GM19023 (cell line): ENCODE data around the gene MRTFB.
"Not testable (repeated sequence)": the region's sequence is repeated elsewhere in the genome, so short reads cannot be mapped to it uniquely, and the experiment has no call there.

Source experiments
- ATAC-seq: cut with Tn5 transposase; IDR thresholded peaks from one replicate; pipeline ENCODE4 v1.9.1; 2021; ENCODE audit warnings: mild to moderate bottlenecking, moderate library complexity; ENCODE audit not compliant: unreplicated experiment

Gene MRTFB, protein sequence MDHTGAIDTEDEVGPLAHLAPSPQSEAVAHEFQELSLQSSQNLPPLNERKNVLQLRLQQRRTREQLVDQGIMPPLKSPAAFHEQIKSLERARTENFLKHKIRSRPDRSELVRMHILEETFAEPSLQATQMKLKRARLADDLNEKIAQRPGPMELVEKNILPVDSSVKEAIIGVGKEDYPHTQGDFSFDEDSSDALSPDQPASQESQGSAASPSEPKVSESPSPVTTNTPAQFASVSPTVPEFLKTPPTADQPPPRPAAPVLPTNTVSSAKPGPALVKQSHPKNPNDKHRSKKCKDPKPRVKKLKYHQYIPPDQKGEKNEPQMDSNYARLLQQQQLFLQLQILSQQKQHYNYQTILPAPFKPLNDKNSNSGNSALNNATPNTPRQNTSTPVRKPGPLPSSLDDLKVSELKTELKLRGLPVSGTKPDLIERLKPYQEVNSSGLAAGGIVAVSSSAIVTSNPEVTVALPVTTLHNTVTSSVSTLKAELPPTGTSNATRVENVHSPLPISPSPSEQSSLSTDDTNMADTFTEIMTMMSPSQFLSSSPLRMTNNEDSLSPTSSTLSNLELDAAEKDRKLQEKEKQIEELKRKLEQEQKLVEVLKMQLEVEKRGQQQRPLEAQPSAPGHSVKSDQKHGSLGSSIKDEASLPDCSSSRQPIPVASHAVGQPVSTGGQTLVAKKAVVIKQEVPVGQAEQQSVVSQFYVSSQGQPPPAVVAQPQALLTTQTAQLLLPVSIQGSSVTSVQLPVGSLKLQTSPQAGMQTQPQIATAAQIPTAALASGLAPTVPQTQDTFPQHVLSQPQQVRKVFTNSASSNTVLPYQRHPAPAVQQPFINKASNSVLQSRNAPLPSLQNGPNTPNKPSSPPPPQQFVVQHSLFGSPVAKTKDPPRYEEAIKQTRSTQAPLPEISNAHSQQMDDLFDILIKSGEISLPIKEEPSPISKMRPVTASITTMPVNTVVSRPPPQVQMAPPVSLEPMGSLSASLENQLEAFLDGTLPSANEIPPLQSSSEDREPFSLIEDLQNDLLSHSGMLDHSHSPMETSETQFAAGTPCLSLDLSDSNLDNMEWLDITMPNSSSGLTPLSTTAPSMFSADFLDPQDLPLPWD

DNA sequence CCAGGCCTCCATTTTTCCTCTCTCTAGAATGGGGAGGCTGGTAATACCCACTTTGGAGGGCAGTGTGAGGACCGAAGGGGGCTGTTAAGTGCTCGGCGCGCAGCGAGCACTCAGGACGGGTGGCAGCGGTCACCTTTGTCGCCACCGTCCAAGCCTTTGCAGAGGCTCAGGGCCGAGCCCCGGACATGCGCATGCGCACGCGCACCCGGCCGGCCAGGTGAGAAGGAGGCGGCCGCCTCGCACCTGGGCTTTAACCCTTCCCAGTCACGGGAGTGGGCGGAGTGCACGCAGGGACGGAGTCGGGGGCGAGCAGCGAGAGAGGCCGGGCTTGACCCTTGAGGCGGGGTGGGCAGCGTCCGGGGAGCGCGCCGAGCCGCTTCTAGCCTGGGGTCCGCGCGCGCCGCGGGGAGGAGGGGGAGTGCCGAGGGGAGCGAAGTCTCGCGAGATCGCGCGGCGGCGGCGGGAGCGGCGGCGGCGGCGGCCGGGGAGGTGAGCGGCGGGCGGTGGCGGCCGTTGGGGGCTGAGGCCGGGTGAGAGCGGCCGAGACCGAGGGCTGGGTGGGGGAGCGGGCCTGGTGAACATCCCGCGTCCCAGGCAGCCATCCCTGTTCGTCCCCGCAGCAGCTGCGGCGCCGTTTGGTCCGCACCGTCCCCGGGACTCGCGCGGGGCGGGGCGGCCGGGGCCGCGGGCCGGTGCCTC lies at the start of gene MRTFB:
Gene MRTFB (plus strand): TSS at position 443 of the 699 bp plus-strand sequence. CDS start 69,288 bp downstream, outside the sequence.
- ATAC-seq: peak; percentile 84

DNA sequence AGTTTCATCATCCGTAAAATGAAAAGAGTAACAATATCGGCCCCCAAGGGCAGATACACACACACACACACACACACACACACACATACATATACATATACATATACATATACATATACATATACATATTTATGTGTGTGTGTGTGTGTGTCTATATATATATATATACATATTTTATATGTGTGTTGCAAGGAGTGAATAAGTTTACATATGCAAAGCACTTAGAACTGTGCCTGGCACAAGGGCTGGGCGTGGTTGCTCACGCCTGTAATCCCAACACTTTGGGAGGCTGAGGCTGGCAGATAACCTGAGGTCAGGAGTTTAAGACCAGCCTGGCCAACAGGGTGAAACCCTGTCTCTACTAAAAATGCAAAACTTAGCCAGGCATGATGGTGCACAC lies 47.6 kb upstream of the MRTFB start:
- not testable (repeated sequence) for ATAC-seq

DNA sequence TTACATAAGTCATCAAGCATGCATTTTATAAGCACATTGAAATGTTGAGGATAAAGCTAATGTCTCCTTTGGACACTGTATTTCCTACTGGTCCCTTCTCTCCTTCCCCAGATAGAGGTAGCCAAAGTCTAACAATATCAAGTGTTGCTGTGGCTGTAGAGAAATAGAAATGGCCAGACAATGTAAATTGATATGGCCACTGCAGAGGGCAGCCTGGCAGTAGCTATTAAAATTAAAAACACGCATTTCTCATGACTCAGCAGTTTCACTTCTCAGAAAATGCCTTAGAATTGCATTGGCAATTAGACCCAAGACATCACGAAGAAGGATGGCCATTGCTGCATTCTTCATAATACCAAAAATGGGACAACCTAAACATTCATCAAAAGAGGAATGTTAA lies 46.8 kb upstream of the MRTFB start:
- ATAC-seq: no peak

DNA sequence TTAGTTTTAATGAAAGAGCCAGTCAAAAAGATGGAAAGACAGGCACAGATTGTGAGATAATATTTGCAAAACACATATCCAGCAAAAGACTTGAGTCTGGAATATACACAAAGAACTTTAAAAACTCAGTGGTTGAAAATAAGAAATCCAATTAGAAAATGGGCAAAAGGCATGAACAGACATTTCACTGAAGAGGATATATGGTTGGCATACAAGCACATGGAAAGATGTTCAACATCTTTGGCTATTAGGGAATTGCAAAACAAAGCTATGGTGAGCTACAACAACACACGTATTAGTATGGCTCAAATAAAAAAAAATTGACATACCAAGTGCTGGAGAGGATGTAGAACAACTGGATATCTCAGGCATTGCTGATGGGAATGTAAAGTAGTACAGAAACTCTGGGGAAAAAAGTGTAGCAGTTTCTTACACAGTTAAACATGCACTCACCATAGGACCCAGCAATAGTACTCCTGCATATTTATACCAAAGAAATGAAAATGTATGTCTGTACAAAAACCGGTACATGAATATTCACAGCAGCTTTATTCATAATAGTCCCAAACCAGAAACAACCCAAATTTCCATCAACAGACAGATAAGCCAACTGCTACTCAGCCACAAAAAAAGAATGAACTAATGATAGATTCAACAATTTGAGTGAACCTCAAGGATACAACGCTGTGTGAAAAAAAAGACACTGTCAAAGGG lies 44.4 kb upstream of the MRTFB start:
- ATAC-seq: no peak

DNA sequence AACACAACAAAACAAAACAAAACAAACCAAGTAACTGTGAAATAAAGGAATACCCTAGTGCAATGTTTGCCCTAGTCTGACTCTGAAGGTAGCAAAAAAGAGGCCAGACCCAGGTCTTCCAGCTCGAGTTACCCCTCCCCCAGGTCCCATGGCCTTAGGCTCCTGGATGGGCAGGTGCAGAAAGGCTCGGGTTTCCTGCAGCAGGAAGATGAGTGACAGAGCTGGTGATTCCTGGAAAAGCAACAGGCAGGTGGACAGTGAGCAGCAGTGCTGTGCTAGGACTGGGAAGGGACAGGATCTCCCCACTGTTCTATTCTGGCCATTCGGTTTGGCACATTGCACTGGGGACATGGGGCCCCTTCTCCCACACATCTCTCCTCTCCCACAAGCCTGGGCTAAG lies 42.9 kb upstream of the MRTFB start:
- ATAC-seq: no peak

DNA sequence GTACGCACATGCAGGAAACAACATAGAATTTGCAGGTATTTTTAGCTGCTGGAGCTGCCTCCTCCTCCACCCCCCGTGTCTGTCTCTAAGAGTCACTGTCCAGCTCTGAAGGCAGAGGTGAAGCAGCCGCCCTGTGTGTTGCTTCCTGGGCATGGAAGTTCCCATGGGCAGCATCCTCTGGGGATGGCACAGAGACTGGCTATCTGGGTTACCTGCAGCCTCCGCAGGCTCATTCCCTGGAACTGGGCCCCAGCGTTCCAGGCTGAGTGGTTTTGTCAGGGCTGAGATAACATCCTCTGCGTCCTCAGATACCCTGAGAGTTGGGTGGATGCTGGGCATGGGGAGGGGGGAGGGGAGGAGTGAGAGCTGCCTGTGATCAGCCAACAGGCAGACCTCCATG lies 41.5 kb upstream of the MRTFB start:
- ATAC-seq: no peak

DNA sequence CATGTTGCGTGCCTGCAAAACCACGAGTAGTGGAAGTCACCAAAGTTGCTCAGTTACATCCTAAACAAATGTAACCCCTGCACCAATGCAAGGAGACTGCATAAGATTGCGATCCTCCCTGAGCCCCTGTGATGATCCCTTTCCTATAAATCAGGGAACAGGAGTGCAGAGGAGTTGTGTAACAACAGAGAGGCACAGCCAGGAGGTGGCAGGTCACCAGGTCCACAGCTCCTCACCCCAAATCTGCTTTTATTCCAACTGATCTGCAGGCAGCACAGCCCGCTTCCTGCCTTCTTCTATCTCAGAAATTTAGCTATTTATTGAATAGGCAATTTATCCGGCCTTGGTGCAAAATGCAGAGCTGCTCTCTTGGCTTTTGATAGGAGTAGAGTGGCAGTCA lies 36.0 kb upstream of the MRTFB start:
- no peak for ATAC-seq

DNA sequence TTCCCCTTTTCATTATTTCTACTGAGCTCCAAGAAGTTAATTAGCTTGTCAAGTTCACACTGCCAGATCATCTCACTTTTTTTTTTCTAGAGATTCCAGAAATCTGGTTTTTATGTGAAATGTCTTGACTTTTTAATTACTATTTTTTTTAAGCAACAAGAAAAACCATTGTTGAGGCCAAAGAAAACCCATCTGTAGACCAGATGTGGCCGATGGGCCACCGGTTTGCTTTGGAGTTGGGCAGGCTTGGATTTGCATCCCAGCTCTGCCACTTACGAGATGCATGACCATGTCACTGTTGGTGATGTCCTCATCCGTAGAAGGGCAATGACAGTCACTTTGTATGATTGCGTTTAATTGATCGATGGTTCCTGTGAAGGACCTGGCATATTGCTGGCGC lies 34.2 kb upstream of the MRTFB start:
- no peak for ATAC-seq

DNA sequence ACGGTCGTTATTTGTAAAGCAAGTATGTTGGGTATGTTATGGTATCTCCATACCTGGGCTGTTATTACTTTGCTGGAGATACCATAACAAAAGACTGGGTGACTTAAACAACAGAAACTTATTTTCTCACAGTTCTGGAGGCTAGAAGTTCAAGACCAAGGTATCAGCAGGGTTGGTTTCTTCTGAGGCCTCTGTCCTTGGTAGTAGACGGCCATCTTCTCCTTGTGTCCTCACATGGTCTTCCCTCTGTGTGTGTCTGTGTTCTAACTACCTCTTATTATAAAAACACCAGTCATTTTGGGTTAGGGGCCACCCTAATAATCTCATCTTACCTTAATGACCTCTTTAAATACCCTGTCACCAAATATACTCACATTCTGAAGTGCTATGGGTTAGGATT lies 33.2 kb upstream of the MRTFB start:
- no peak for ATAC-seq

DNA sequence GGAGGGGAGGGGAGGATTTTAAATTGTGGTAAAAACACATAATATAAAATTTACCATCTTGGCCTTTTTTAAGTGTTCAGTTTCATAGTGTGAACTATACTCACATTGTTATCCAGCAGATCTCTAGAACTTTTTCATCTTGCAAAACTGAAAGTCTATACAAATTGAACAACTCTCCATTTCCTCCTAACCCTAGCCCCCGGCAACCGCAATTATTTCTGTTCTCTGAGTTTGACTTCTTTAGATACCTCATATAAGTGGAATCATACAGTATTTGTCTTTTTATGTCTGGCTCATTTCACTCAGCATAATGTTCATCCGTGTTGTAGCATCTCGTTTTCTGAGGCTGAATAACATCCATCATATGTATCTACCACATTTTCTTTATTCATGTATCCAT lies 30.0 kb upstream of the MRTFB start:
- ATAC-seq: no peak

DNA sequence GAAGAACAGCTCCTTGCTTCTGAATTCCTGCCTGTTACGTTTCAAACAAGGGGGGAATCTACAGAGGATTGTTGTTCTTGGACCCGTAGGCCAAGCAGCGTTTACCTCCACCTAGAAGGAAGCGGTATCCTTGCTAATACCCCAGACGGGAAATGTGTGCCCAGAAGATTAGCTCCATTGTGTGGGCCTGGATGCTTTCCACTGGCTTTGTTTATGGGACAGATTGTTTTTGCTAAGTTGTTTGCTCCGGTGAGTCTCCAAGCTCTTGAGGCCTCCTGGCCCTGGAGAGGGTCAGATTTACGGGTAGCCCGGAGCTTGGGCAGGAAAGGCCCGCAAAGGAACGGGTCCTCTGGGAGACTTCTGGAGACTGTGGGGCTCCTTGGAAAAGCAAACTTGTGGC lies 28.4 kb upstream of the MRTFB start:
- no peak for ATAC-seq

DNA sequence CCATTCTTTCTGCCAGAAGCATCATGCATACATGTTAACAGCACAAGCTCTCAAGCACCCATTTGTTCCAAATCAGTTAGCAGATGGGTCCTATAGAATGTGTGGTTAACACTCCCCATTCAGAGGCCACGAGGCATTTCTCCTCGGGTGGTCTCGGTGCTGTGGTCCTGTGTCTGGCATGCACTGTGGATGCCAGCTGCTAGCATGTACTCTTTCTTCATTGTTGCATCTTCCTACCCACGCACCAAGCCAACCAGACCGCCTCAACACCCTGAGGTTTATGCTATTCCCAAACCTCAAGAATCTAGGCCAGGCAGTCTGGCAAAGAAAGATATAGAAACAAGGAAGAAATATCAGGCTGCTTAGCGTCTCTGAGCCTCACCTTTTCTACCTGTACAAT lies 27.8 kb upstream of the MRTFB start:
- no peak for ATAC-seq

DNA sequence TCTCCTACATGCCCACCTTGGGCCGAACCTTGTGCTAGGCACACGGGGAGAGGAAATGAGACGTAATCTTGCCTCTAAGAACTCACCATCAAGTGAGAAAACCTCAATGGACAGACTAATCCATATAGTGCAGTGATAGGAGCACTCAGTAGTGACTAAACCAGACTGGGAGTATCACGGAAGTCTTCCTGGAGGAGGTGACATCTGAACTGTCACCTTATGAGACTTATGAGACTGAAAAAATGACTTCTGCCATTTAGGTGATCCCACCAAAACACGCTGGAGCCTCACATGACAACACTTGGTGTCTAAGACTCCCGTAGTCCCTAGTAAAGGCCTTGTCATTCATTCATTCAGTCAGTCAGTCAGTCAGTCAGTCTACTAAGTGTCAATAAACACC lies 27.3 kb upstream of the MRTFB start:
- no peak for ATAC-seq

DNA sequence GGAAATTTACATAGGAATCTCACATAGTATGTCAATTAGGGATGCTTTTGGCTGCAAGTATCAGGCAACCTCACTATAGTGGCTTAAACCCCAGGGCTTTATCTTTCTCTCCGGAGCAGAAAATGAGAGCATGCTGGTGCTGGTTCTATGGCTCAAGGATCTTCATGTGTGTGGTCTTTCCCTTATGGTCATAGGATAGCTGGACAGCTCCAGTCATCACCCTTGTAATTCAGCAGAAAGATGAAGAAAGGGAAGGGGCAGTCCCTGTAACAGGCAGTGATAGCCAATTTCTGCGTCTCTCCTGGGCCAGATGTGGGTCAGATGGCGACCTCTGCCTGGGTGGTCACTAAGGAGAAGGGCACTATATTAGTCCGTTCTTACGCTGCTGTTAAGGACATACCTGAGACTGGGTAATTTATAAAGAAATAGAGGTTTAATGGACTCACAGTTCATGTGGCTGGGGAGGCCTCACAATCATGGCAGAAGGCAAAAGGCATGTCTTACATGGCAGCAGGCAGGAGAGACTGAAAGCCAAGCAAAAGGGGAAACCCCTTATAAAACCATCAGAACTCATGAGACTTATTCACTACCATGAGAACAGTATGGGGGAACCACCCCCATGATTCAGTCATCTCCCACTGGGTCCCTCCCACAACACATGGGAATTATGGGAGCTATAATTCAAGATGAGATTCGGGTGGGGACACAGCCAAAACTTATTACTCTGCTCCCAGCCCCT lies 23.8 kb upstream of the MRTFB start:
- ATAC-seq: not testable (repeated sequence)

DNA sequence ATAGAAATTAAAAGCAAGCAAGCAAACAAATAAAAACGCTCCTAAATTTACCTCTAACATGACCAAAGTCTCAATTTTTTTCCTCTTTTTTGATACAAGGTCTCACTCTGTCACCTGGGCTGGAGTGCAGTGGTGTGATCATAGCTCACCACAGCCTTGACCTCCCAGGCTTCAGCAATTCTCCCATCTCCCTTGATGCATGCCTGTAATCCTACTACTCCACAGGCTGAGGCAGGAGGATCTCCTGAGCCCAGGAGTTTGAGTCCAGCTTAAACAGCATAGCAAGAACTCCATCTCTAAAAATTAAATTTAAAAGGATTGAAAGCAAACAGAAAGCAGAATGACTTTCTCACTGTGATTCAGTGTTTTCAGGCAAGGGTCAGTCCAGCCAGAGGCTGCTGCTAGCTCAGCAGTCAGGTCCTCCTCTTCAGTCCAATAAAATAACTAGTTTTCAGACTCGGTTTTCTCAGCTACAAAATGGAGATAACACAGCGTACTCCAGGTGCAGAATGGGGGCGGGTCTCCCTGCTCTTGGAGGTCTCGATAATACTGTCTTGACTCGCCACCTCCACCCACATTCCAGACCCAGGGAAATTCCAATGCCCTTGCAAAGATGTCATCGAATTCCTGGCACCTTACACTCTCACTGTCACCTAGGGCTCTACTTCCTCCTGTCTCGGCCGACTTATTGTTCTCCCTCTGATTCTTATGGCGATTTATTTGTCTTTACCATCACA lies 20.7 kb upstream of the MRTFB start:
- no peak for ATAC-seq

DNA sequence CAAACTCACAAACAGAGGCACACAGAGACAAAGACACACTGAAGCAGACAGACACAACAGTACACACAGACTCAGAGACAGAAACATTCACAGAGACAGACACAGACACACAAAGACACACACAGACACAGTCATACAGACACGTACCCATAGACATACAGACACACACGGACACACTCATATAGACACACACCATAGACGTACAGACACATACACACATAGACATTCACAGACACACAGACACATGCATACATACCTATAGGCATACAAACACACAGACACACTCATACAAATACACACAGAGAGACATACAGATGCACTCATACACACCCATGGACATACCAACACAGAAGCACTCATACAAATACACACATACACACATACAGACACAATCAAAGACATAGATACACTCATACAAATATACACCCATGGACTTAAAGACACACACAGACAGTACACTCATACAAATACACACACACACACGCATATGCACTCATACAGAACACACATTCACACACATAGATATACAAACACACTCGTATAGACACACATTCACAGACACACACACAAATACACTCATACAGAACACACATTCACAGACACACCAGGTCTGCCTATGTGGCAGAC lies 19.9 kb upstream of the MRTFB start:
- ATAC-seq: no peak

DNA sequence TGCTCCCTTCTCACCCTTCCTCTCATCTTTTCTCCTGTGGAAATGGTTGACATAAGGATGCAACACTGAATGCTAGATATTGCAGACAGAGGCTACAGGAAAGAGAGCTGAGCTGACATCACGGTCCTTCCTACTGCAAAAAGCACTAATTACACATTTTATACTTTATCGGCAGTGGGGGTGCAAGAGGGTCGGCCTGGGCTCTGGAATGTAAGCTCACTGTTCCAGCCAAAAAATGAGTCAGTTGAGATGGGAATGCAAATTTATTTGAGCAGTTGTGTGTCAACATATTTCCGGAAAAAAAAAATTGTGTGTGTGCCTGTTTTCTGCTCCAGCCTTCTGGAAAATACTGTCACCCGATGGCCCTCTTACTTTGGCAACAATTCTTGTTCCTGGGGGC lies 14.1 kb upstream of the MRTFB start:
- no peak for ATAC-seq

DNA sequence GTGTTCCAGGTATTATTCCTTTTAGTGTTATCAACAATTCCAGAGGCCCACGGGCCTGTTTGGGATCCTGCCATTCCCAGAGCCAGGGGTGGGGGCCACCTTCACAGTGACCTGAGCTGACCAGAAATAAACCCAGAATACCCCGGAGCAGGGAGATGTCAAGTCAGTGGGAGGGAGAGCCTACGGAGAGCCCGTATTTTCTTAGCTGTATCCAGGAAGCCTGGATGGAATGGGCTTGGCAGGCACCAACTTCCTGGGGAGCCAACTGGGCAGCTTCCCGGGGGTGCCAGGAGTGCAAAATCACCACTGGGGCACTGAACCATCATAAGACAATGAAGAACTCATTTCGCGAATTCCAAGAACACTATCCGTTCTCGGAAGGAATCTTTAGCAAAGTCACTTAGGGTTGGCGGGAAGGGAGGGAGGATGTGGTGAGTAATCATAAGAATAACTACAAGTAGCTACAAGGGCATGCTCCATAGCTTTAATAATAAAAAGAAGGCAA lies 13.2 kb upstream of the MRTFB start:
- ATAC-seq: no peak
